NCI-H146 treated with DMSO at 0.1 percent for 48 hours (cell line): ENCODE measurements around the gene ROR1.

Experiments used
- DNase-seq: peaks from one replicate; lab custom pipeline; 2025; ENCODE audit not compliant: unreplicated experiment; lab: John Stamatoyannopoulos, UW

ROR1 gene

DNA sequence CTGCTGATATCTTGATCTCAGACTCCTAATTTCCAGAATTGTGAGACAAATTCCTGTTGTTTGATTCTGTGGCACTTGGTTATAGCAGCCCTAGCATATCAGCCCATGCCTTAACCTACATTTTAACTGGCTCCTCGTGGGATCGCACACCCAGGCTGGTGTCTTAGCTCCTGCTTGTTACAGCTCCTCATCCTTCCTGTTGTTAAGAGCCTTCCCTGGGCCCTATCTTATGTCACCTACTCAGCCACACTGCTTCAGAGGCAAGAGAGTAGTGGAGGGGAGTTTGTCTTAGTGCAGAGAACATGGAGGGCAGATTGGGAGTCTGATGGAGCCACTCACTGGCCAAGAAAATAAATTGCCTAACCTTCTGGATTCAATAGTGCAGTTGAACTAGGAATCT is 131.0 kb downstream of the ROR1 start:
- no peak for DNase-seq

DNA sequence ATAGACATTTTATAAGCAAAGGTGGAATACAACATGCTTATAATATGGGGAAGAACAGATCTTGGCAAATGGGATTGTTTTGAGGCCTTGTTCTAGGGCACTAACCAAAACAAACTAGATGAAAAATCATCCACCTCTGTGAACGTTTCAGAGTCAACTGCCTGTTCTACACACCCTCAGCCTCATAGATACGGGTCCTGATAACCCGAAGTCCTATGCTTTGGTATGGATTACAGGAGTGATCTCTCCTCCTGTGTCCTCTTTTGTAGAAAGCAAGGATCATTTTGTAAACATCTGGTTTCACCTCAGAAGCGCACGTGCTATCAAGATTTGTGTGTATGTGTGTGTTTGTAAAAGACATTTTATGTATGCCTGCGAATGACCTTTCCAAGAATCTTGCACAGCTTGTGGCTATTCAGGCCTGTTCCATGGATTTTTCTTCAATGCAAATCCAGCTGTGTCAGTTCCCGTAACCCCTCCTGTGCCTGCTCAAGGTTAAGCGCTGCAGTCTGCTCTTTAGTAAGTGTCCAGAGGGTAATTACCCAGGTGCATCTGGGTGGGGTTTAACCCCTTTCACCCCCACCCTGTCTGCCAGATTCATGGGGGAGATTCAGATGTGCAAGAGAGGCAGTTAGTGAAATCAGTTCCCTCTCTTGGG is 132.4 kb downstream of the ROR1 start:
- DNase-seq, result peak; percentile 16

- no peak for DNase-seq
These were observed 133.2 kb downstream of the ROR1 start for GRCh38 chr1:63907051-63907450.

GRCh38 chr1:63908016-63908415 is 134.2 kb downstream of the ROR1 start:
- DNase-seq, result no peak

GRCh38 chr1:63909526-63909925 is 135.7 kb downstream of the ROR1 start:
- no peak for DNase-seq

DNA sequence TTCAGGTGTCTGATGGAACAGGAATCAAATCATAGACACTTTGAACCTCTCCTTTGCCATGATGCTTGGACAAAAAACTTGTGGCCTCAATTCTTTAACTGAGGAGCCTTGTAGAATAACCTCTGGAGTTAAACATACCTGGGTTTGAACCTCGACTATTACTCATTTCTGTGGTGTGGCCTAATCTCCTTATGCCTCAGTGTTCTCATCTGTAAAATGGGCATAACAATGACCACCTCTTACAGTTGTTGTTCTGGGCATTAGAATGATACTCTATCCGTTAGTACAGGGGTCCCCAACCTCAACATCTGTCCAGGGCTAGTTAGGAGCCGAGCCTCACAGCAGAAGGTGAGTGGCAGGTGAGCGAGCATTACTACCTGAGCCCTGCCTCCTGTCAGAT is 137.2 kb downstream of the ROR1 start:
- DNase-seq, result no peak

- no peak for DNase-seq
These were observed 138.8 kb downstream of the ROR1 start for GRCh38 chr1:63912643-63913042.

DNA sequence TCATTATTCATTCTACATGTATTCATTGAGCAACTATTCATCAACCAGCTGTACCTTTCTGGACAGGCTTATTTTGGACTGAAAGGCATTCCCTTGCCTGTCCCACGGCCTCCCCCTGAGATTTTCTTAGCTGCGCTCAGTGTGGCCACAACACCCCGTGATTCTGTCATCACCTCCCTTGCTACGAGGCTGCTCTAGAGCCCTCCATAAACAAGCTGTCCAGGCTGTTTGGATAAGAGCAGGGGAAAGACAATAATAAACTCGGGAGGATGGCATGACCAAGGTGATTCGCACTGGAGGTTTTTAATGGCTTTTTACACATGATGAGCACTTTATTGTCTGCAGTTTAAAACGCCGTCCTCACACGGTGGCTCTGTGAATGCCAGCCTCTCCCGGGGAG is 139.7 kb downstream of the ROR1 start:
- no peak for DNase-seq

- DNase-seq, result no peak
These were observed 140.4 kb downstream of the ROR1 start for GRCh38 chr1:63914241-63914640.

- DNase-seq, result no peak
These were observed 140.9 kb downstream of the ROR1 start for GRCh38 chr1:63914706-63915105.

DNA sequence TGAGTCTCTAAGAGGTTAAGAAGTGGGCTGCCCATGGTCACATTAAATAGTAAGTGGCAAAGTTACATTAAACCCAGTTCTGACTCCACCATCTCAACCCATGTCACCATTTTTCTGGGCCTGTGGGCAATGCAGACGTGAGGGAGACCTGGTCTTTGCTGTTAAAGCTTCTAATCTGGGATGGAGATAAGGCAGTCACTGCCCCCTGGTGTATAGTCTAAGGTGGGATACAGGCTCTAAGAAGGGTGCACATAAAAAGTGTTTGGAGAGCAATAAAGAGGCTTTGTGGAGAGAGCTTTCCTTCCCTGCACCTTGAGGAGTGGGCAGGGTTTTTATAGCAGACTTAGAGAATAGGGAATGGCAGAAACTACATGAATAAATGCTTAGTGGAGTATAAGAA is 141.3 kb downstream of the ROR1 start:
- no peak for DNase-seq

DNA sequence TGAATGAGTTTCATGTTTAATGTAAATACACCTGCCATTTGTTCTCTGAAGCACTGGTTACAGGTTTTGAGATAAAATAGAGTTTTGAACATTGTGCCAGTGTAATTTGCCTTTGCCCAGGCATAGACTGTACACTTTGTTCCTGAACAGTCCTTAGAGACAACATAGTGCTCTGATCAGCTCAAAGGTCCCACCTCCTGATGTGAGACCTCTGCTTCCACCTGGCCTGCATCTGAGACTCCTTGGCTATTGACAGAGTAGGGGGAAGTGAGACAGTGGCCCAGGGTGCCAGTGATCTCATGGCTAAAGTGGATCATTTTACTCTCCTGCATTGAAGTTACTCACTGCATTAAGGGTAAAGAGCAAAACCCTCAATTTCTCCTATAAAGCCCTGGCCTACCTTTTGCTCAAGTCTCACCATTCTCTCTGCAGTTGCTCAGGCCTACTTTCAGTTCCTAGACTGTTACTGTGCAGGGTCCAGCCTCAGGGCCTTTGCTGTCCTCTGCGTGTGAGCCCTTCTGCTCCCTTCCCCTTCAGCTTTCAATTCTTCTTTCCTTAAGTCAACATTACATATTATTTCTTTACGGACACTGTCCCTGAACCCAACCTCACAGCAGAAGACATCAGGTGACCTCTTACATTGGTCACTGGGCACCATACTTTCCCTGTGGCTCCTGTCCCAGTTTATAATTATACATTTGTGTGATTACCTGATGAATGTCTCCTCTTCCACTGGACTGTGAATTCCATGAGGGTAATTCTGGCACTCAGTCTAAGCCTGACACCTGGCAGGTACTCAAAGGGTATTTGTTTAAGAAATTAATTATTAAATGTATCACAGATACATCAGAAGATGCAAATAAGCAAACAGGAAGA is 142.9 kb downstream of the ROR1 start:
- DNase-seq, result peak; percentile 65

DNA sequence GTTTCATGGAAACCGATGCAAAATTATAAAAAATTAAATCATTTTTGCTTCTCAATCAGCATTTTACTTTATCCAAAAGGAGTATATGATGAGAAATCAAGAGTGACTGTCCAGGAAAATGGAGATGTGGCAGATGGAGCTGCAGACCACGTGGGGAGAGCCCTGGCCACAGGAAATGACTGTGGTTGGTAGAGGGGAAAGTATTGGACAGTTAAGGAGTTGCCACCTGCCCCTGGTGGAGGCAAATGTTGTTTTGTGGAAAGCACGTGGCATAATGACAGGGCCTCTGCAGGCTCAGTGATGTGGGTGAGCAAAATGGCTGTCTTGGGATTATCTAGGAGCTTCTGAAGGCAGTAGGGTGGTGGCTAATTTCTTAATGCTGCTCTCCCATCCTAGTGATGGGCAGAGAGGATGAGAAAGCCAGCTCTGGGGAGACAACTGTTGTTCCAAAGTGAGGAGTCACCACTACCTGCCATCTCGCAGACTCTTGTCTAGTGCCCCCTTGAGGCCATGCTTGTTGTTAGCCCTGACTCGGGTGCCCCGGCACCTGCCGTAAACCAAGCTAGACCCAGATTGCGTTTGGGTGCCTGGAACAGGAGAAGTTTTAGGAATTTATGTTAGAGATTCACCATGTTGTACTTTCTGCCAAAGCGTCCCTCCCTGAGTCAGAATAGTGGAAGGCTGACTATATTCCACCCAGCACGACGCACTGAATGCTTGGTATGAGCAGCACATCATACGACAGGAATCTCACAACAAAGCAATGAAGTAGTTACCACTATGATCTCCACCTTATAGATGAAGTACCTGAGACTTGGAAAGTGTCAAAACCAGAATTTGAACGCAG is 144.0 kb downstream of the ROR1 start:
- DNase-seq, result no peak

GRCh38 chr1:63918418-63918945 is 144.7 kb downstream of the ROR1 start:
- DNase-seq, result no peak

- no peak for DNase-seq
These were observed 146.6 kb downstream of the ROR1 start for GRCh38 chr1:63920154-63921117.

GRCh38 chr1:63921359-63921758 is 147.5 kb downstream of the ROR1 start:
- no peak for DNase-seq

GRCh38 chr1:63921802-63922201 is 148.0 kb downstream of the ROR1 start:
- no peak for DNase-seq

DNA sequence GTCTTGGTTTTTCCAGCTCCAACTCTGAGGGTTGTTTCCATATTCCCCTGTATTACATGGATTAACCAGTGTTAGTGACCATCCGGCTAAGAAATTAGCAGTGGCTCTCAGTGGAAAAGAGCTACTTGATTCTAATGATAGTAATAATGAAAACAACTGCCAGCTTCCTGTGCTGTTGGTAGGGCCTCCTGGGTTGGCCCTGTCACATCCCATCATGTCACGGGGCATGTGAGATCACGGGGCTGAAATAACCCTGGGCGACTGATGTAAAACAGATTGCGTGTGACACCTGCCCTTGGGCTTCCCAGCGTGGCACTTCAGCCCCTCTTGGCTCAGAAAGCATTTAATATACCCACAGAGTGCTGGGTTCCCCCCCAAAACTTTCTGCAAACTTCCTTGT is 149.0 kb downstream of the ROR1 start:
- DNase-seq, result no peak

- DNase-seq, result no peak
These were observed 149.5 kb downstream of the ROR1 start for GRCh38 chr1:63923302-63923701.

DNA sequence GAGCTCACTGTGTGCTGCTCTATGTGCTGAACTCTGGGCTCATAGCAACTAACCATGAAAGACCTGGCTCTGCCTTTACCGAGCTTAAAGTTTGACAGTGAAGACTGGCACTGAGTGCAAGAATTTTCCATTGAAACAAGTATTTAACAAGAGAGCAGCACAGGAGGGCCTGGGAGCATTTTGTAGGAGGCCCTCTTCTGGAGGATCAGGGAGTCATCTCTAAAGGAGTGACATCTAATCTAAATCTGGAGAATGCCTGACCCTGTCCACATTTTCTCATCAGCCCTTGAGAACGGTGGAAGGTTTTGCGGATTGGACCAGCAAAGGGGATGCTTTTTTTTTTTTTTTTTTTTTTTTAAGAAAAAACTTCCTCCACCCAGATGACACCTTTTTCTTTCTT is 150.8 kb downstream of the ROR1 start:
- no peak for DNase-seq
